K562 (cell line): ENCODE data around the gene C1QL2. TPM values are rescaled to one million over a fixed set of nuclear protein-coding genes. Genes with fewer than 3 reads are reported as not detected.

Source experiments
- ATAC-seq: fragments of 200-7000 bp; cut with Tn5 transposase; 3 replicates; pipeline ENCODE4 v1.9.1; 2020; ENCODE audit warnings: moderate library complexity
- BruUV-seq: library from RNA; stranded (reverse); fragments of 400-500 nt; replicated peaks from 2 replicates; lab custom pipeline; 2021; lab: Mats Ljungman, UMichigan
- CTCF ChIA-PET: fragments of 300-600 bp; formaldehyde crosslinking; extraction: SDS; loops from one replicate; lab custom pipeline; 2021; ENCODE audit warnings: low intra/inter-chr PET ratio; lab: Yijun Ruan, JAX
- POLR2A ChIA-PET: fragments of 300-600, 350-650 bp; sonication (Branson Sonifier 250); formaldehyde crosslinking; extraction: SDS; loops from one replicate; lab custom pipeline; 2021; ENCODE audit warnings: antibody characterized with exemption, inconsistent platforms; lab: Yijun Ruan, JAX
- DNase-seq, 4 experiments: peaks; one replicate each; pipeline versions ENCODE4 v3.0.0 to v3.0.0-alpha.2; 2011 to 2018; ENCODE audit warnings: low spot score in 3 of 4, mixed read lengths in 3 of 4; ENCODE audit errors: extremely low read depth in 1 of 4
- FAIRE-seq: peaks from 2 replicates; lab custom pipeline; 2011; peaks lifted over from hg19 to GRCh38; lab: Jason Lieb, UNC
- H2AFZ ChIP-seq: 2 replicates; pipeline ENCODE4 v1.6.0; 2011; ENCODE audit warnings: low read depth, low read length, control low read depth, inconsistent platforms
- H3K27ac ChIP-seq: fragments of 200-600 bp; 3 replicates; pipeline ENCODE4 v1.8.0; 2011; ENCODE audit warnings: low read depth, mild to moderate bottlenecking, control low read depth, inconsistent platforms, low read length, moderate library complexity, mixed read lengths; ENCODE audit errors: extremely low read depth
- H3K27me3 ChIP-seq, 2 experiments: fragments of 300-600 bp in 1 of 2; 2 replicates in 1 of 2; 3 replicates in 1 of 2; pipeline versions ENCODE4 v1.6.0 to v1.8.0; 2011; ENCODE audit warnings: inconsistent platforms in 2 of 2, low read length in 2 of 2, mild to moderate bottlenecking in 1 of 2, mixed read lengths in 1 of 2, moderate library complexity in 1 of 2; ENCODE audit not compliant: control insufficient read depth in 2 of 2, insufficient read depth in 2 of 2
- H3K36me3 ChIP-seq: fragments of 300-600 bp; 3 replicates; pipeline ENCODE4 v1.8.0; 2011; ENCODE audit warnings: mild to moderate bottlenecking, low read length, inconsistent platforms; ENCODE audit not compliant: control insufficient read depth, insufficient read depth
- H3K4me1 ChIP-seq, 2 experiments: fragments of 200-600 bp in 1 of 2; replicated peaks in 1 of 2; 2 replicates in 1 of 2; 3 replicates in 1 of 2; pipeline versions ENCODE4 v1.5.1 to v1.8.0; 2011; ENCODE audit warnings: inconsistent platforms in 2 of 2, low read length in 2 of 2, mild to moderate bottlenecking in 1 of 2, mixed read lengths in 1 of 2, moderate library complexity in 1 of 2; ENCODE audit not compliant: control insufficient read depth in 2 of 2, insufficient read depth in 2 of 2
- H3K4me2 ChIP-seq: 2 replicates; pipeline ENCODE4 v1.6.1; 2011; ENCODE audit warnings: low read length, control low read depth, inconsistent platforms, mixed read lengths; ENCODE audit not compliant: insufficient read depth
- H3K4me3 ChIP-seq: fragments of 200-600 bp; sonication (generic), shearing (Covaris generic); 2 replicates; pipeline ENCODE4 v1.5.1; 2016; ENCODE audit warnings: control low read depth, inconsistent platforms
- H3K79me2 ChIP-seq: fragments of 200-600 bp; 3 replicates; pipeline ENCODE4 v1.8.0; 2011; ENCODE audit warnings: low read length, inconsistent platforms; ENCODE audit not compliant: control insufficient read depth, insufficient read depth
- H3K9ac ChIP-seq, 2 experiments: 2 replicates each; pipeline versions ENCODE4 v1.6.0 to v1.6.1; 2011; ENCODE audit warnings: low read depth in 2 of 2, low read length in 2 of 2, control low read depth in 1 of 2, inconsistent platforms in 1 of 2, mild to moderate bottlenecking in 1 of 2, mixed read lengths in 1 of 2; ENCODE audit not compliant: insufficient read depth in 1 of 2
- H3K9me1 ChIP-seq: one replicate; pipeline ENCODE4 v1.6.0; 2011; ENCODE audit warnings: inconsistent platforms, mild to moderate bottlenecking, low read length, moderate library complexity; ENCODE audit not compliant: control insufficient read depth, insufficient read depth
- H3K9me3 ChIP-seq: replicated peaks from 2 replicates; pipeline ENCODE4 v1.5.1; 2011; ENCODE audit warnings: low read depth, low read length, inconsistent platforms; ENCODE audit not compliant: control insufficient read depth, insufficient read depth
- H4K20me1 ChIP-seq: replicated peaks from 2 replicates; pipeline ENCODE4 v1.6.1; 2011; ENCODE audit warnings: low read length, inconsistent platforms, mixed read lengths; ENCODE audit not compliant: control insufficient read depth, insufficient read depth
- CBX5 ChIP-seq: IDR thresholded peaks from 2 replicates; pipeline ENCODE4 v1.6.1; 2014; ENCODE audit warnings: low read depth, borderline replicate concordance
- WGBS: fragments of 100-300 bp; shearing (Covaris generic); methylation state at CpG from one replicate; pipeline ENCODE4 v1.1.6; 2016; ENCODE audit warnings: low coverage, mixed read lengths; ENCODE audit not compliant: insufficient coverage; ENCODE audit errors: missing lambda C conversion rate; 5-methylcytosine and 5-hydroxymethylcytosine counted together
- in situ Hi-C: fragments of 300-500 bp; cut with MboI; formaldehyde crosslinking; loops from 4 replicates; pipeline ENCODE4 v1.15.0; 2018; ENCODE audit warnings: inconsistent platforms, mixed read lengths
- intact Hi-C: fragments of 100-400 bp; cut with micrococcal nuclease; formaldehyde crosslinking; loops from 2 replicates; pipeline ENCODE4 v1.14.2; 2022
- polyA plus RNA-seq, 8 experiments: library from polyadenylated mRNA; depleted of rRNA in 4 of 8; stranded (reverse) in 5 of 8; unstranded in 3 of 8; fragments of >200 nt; fragmentation: Nextera tagmentation in 2 of 8; fragmentation: Illumina TruSeq in 1 of 8; extraction: Ambion mirVana in 2 of 8; extraction: Trizol in 1 of 8; gene quantifications; 2 replicates each; pipeline versions ENCODE4 v1.2.1 to v1.2.3, GENCODE V29; 2011 to 2014; ENCODE audit warnings: inconsistent platforms in 1 of 8, missing spikeins in 1 of 8
- total RNA-seq, 7 experiments: library from RNA; depleted of rRNA in 6 of 7; stranded (reverse); fragments of >200 nt in 6 of 7; fragmentation: Illumina TruSeq in 2 of 7; extraction: Trizol in 2 of 7; gene quantifications; 2 replicates each; pipeline versions ENCODE4 v1.2.1 to v1.2.3, GENCODE V29; 2011 to 2021; ENCODE audit warnings: low replicate concordance in 1 of 7
- TF ChIP-seq, protein P1 (sequence below): sonication (generic); formaldehyde crosslinking; IDR thresholded peaks from 2 replicates; pipeline ENCODE4 v1.8.1; 2023; ENCODE audit warnings: missing genetic modification reagents, mild to moderate bottlenecking, borderline replicate concordance
- TF ChIP-seq, protein P2 (sequence below), 2 experiments: fragments of 450-650 bp in 1 of 2; sonication (generic) in 1 of 2; formaldehyde crosslinking in 1 of 2; IDR thresholded peaks in 1 of 2; conservative IDR thresholded peaks in 1 of 2; 2 replicates each; pipeline versions ENCODE4 v1.6.1 to v1.8.1; 2016 to 2023; ENCODE audit warnings: mild to moderate bottlenecking in 2 of 2, moderate library complexity in 2 of 2, inconsistent platforms in 1 of 2, missing genetic modification reagents in 1 of 2

C1QL2 gene
- total and polyA plus RNA-seq, 9 of the 15 experiments (the other 6 are each of a cell fraction or from before 2014, with no cell fraction given) = not detected

DNA sequence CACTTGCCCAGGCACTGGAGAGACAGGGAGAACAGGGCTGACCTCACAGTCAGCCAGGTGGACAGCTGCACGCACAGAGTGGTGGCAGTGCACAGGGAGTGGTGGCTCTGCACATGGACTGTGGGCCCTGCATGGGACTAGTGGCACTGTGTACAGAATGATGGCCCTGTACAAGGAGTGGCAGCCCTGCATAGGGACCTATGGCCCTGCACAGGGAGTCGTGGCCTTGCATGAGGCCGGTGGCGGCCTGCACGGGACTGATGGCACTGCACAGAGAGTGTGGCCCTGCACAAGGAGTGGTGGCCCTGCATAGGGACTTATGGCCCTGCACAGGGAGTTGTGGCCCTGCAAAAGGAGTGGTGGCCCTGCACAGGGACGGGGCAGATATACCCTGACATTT is 46.0 kb upstream of the C1QL2 start:
- CTCF ChIA-PET = no interaction called here
- H3K4me1 ChIP-seq = no peaks in the 10 kb centered on the region
- H3K27ac ChIP-seq = no peak overlapping the region
- FAIRE-seq (no peak), ATAC-seq (peak; percentile 36), DNase-seq (no peak)
- POLR2A ChIA-PET = no interaction called here
- no peak overlapping the region for H3K9ac ChIP-seq
- intact Hi-C loops = no loop called here
- peaks cover 8 to 34% of the 10 kb centered on the region in 2 experiments; a peak in 4 of 5 replicates for H3K27me3 ChIP-seq
- H3K4me2 ChIP-seq = no peak overlapping the region
- in situ Hi-C loops = no loop called here
- no TSS peak for BruUV-seq
- WGBS = 17% methylated on average over 6 of the region's 6 CpGs
- no peaks in the 10 kb centered on the region for H3K9me3 ChIP-seq
- H2AFZ ChIP-seq = no peak overlapping the region
- H4K20me1 ChIP-seq = 0 out of 2 replicates have a peak, but pooled peaks cover 4% of the 10 kb centered on the region
- H3K79me2 ChIP-seq = no peaks in the 10 kb centered on the region
- no peak overlapping the region for H3K4me3 ChIP-seq
- no peaks in the 10 kb centered on the region for H3K9me1 ChIP-seq
- H3K36me3 ChIP-seq = no peaks in the 10 kb centered on the region
- TF ChIP-seq CBX5 = no peak
- TF ChIP-seq, all 486 proteins: peak for 0

DNA sequence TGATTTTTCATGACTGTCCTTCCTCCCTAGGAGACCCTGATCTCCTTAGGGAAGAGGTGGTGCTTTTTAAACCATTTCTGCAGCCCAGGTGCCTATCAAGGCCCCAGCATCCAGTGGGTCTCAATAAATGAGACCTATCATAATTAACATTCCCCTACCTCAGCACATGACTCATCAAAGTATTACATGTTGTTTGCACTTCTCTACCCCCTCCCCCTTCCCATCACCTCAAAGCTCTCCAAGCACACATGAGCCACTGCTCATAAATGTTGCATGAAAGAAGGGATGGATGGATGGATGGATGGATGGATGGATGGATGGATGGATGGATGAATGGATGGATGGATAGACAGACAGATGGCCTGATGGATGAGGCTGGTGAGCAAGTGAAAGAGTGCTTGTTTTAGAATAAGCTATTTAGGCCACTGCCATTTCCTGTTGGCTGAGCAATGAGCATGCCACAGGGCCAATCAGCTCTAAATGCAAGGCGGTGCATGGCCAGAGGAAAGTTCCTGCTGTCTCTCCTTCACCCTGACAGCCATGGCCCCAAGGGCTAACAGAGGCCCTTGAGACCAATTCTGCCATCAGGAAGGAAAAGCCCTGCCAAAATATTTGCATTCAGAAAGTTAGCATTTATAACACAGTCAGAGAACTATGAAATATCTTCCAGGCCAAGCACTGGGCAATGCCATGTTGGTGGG is 44.2 kb upstream of the C1QL2 start:
- WGBS = 0% methylated on average over 1 of the region's 1 CpG
- H3K9me3 ChIP-seq = no peaks in the 10 kb centered on the region
- no peak overlapping the region for H3K9ac ChIP-seq
- ChIA-PET CTCF (no interaction called here), POLR2A (interaction anchor here (0.6 to 1.3 kb wide), 2 partner anchors 10 to 12 kb away, joined by 3 to 4 read pairs; no protein-coding TSS in a partner anchor)
- no peak overlapping the region for H2AFZ ChIP-seq
- no peak overlapping the region for H3K4me3 ChIP-seq
- H3K27ac ChIP-seq = no peak overlapping the region
- no peaks in the 10 kb centered on the region for H3K79me2 ChIP-seq
- DNase-seq = no peak
- FAIRE-seq = no peak
- ATAC-seq = no peak
- intact Hi-C loops = no loop called here
- TF ChIP-seq, protein P1, sequence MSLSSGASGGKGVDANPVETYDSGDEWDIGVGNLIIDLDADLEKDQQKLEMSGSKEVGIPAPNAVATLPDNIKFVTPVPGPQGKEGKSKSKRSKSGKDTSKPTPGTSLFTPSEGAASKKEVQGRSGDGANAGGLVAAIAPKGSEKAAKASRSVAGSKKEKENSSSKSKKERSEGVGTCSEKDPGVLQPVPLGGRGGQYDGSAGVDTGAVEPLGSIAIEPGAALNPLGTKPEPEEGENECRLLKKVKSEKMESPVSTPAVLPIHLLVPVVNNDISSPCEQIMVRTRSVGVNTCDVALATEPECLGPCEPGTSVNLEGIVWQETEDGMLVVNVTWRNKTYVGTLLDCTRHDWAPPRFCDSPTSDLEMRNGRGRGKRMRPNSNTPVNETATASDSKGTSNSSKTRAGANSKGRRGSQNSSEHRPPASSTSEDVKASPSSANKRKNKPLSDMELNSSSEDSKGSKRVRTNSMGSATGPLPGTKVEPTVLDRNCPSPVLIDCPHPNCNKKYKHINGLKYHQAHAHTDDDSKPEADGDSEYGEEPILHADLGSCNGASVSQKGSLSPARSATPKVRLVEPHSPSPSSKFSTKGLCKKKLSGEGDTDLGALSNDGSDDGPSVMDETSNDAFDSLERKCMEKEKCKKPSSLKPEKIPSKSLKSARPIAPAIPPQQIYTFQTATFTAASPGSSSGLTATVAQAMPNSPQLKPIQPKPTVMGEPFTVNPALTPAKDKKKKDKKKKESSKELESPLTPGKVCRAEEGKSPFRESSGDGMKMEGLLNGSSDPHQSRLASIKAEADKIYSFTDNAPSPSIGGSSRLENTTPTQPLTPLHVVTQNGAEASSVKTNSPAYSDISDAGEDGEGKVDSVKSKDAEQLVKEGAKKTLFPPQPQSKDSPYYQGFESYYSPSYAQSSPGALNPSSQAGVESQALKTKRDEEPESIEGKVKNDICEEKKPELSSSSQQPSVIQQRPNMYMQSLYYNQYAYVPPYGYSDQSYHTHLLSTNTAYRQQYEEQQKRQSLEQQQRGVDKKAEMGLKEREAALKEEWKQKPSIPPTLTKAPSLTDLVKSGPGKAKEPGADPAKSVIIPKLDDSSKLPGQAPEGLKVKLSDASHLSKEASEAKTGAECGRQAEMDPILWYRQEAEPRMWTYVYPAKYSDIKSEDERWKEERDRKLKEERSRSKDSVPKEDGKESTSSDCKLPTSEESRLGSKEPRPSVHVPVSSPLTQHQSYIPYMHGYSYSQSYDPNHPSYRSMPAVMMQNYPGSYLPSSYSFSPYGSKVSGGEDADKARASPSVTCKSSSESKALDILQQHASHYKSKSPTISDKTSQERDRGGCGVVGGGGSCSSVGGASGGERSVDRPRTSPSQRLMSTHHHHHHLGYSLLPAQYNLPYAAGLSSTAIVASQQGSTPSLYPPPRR (CRISPR knock-in tag) = no peak
- TF ChIP-seq, protein P2, sequence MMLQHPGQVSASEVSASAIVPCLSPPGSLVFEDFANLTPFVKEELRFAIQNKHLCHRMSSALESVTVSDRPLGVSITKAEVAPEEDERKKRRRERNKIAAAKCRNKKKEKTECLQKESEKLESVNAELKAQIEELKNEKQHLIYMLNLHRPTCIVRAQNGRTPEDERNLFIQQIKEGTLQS (IDR thresholded peaks at IDR 0.05) = peak; percentile 15; the same call in 1 of the 2 replicates
- TF ChIP-seq, protein P2 (CRISPR knock-in tag; conservative IDR thresholded peaks at IDR 0.05) = no peak
- peaks cover 6% of the 10 kb centered on the region; the same call in 1 of the 2 replicates for H4K20me1 ChIP-seq
- in situ Hi-C loops = no loop called here
- H3K36me3 ChIP-seq = no peaks in the 10 kb centered on the region
- H3K4me1 ChIP-seq = no peaks in the 10 kb centered on the region
- H3K9me1 ChIP-seq = no peaks in the 10 kb centered on the region
- H3K27me3 ChIP-seq = peaks cover 7 to 39% of the 10 kb centered on the region in 2 experiments; a peak in 4 of 5 replicates
- H3K4me2 ChIP-seq = no peak overlapping the region
- no TSS peak for BruUV-seq
